Stimulated activated CD8-positive, alpha-beta memory T cell treated with anti-CD3 and anti-CD28 coated beads, Interleukin-15, amount 100 ng/mL, for 48 hours (primary cell): Measurements from ENCODE around the gene NECTIN4.
"Not testable (repeated sequence)": the region's sequence is repeated elsewhere in the genome, so short reads cannot be mapped to it uniquely, and the experiment has no call there.

ENCODE experiments used
- DNase-seq, 2 donors: peaks; one replicate each; pipeline ENCODE4 v3.0.0-alpha.2; 2020; ENCODE audit warnings: low read depth in 2 of 2

The NECTIN4 gene

GRCh38 chr1:161054232-161054631 is 35.1 kb downstream of the NECTIN4 start:
- DNase-seq: no peak

GRCh38 chr1:161052899-161053298 is 36.5 kb downstream of the NECTIN4 start:
- DNase-seq: no peak

- DNase-seq: no peak
Measured at GRCh38 chr1:161051219-161051618, 38.1 kb downstream of the NECTIN4 start.

- DNase-seq: no peak
Measured at GRCh38 chr1:161048949-161049722, 40.2 kb downstream of the NECTIN4 start.

- no peak for DNase-seq
Measured at GRCh38 chr1:161047436-161048420, 41.6 kb downstream of the NECTIN4 start.

- DNase-seq: no peak
Measured at GRCh38 chr1:161046605-161047228, 42.6 kb downstream of the NECTIN4 start.

GRCh38 chr1:161045736-161046604 is 43.4 kb downstream of the NECTIN4 start, which contains the start of gene USF1:
Gene USF1, minus strand, starts transcription at chr1:161045977. Its CDS starts 2,702 bp downstream, at chr1:161043275.
- DNase-seq: peak; percentile 84 to 87

GRCh38 chr1:161044908-161045735 is 44.2 kb downstream of the NECTIN4 start:
- DNase-seq: peak in 1 of 2 donors; percentile 69

- no peak for DNase-seq
Measured at GRCh38 chr1:161044535-161044907, 44.8 kb downstream of the NECTIN4 start.

- DNase-seq: no peak
Measured at GRCh38 chr1:161039546-161039945, 49.8 kb downstream of the NECTIN4 start.

GRCh38 chr1:161039154-161039545 is 50.2 kb downstream of the NECTIN4 start:
- DNase-seq: no peak

GRCh38 chr1:161038523-161039153 is 50.7 kb downstream of the NECTIN4 start, which contains the start of gene TSTD1:
Gene TSTD1, minus strand, starts transcription at chr1:161038964. Its CDS starts 75 bp downstream, at chr1:161038889.
- peak; percentile 81 to 82 for DNase-seq

GRCh38 chr1:161037661-161038522 is 51.5 kb downstream of the NECTIN4 start:
- no peak for DNase-seq

- DNase-seq: no peak
Measured at GRCh38 chr1:161033751-161034150, 55.6 kb downstream of the NECTIN4 start.

GRCh38 chr1:161032409-161032808 is 56.9 kb downstream of the NECTIN4 start:
- no peak for DNase-seq

GRCh38 chr1:161031874-161032273 is 57.5 kb downstream of the NECTIN4 start:
- DNase-seq: no peak

- not testable (repeated sequence) for DNase-seq
Measured at GRCh38 chr1:161029466-161029865, 59.9 kb downstream of the NECTIN4 start.

- not testable (repeated sequence) for DNase-seq
Measured at GRCh38 chr1:161026954-161027353, 62.4 kb downstream of the NECTIN4 start.

GRCh38 chr1:161022432-161022831 is 66.9 kb downstream of the NECTIN4 start:
- not testable (repeated sequence) for DNase-seq
